GM19023 (cell line): Measurements from ENCODE around the gene CDC42EP4.
"Not testable (repeated sequence)": the region's sequence is repeated elsewhere in the genome, so short reads cannot be mapped to it uniquely, and the experiment has no call there.

Experiments used
- ATAC-seq: cut with Tn5 transposase; IDR thresholded peaks from one replicate; pipeline ENCODE4 v1.9.1; 2021; ENCODE audit warnings: mild to moderate bottlenecking, moderate library complexity; ENCODE audit not compliant: unreplicated experiment

Gene CDC42EP4

GRCh38 chr17:73343168-73343634, 31.4 kb upstream of the CDC42EP4 start:
- no peak for ATAC-seq

GRCh38 chr17:73342541-73343167, 30.9 kb upstream of the CDC42EP4 start:
- no peak for ATAC-seq

GRCh38 chr17:73342050-73342522, 30.3 kb upstream of the CDC42EP4 start:
- no peak for ATAC-seq

- ATAC-seq: no peak
Observed at GRCh38 chr17:73341350-73342049, 29.7 kb upstream of the CDC42EP4 start.

- no peak for ATAC-seq
Observed at GRCh38 chr17:73340093-73340596, 28.3 kb upstream of the CDC42EP4 start.

- ATAC-seq: no peak
Observed at GRCh38 chr17:73338566-73339197, 26.9 kb upstream of the CDC42EP4 start.

GRCh38 chr17:73338050-73338521, 26.3 kb upstream of the CDC42EP4 start:
- ATAC-seq: no peak

- no peak for ATAC-seq
Observed at GRCh38 chr17:73337330-73337710, 25.5 kb upstream of the CDC42EP4 start.

- no peak for ATAC-seq
Observed at GRCh38 chr17:73336408-73337329, 24.9 kb upstream of the CDC42EP4 start.

GRCh38 chr17:73335591-73336407, 24.0 kb upstream of the CDC42EP4 start:
- no peak for ATAC-seq

GRCh38 chr17:73334771-73335513, 23.1 kb upstream of the CDC42EP4 start:
- ATAC-seq: no peak

- not testable (repeated sequence) for ATAC-seq
Observed at GRCh38 chr17:73333445-73333844, 21.6 kb upstream of the CDC42EP4 start.

GRCh38 chr17:73331060-73331459, 19.3 kb upstream of the CDC42EP4 start:
- no peak for ATAC-seq

- no peak for ATAC-seq
Observed at GRCh38 chr17:73327676-73328075, 15.9 kb upstream of the CDC42EP4 start.

GRCh38 chr17:73325527-73325842, 13.7 kb upstream of the CDC42EP4 start:
- no peak for ATAC-seq

GRCh38 chr17:73324711-73325526, 13.1 kb upstream of the CDC42EP4 start:
- ATAC-seq: no peak

GRCh38 chr17:73324160-73324475, 12.3 kb upstream of the CDC42EP4 start:
- ATAC-seq: no peak

GRCh38 chr17:73323409-73324159, 11.8 kb upstream of the CDC42EP4 start:
- ATAC-seq: no peak
